SH-SY5Y (cell line): ENCODE measurements around the gene B3GNT5.

Experiments used
- GATA2 ChIP-seq: IDR thresholded peaks from 2 replicates; pipeline ENCODE4 v1.6.1; 2011; ENCODE audit warnings: mild to moderate bottlenecking, low read depth, low read length
- GATA3 ChIP-seq: IDR thresholded peaks from 2 replicates; pipeline ENCODE4 v1.6.1; 2011; ENCODE audit warnings: low read depth, mild to moderate bottlenecking, low read length, moderate library complexity

B3GNT5 gene, protein sequence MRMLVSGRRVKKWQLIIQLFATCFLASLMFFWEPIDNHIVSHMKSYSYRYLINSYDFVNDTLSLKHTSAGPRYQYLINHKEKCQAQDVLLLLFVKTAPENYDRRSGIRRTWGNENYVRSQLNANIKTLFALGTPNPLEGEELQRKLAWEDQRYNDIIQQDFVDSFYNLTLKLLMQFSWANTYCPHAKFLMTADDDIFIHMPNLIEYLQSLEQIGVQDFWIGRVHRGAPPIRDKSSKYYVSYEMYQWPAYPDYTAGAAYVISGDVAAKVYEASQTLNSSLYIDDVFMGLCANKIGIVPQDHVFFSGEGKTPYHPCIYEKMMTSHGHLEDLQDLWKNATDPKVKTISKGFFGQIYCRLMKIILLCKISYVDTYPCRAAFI

DNA sequence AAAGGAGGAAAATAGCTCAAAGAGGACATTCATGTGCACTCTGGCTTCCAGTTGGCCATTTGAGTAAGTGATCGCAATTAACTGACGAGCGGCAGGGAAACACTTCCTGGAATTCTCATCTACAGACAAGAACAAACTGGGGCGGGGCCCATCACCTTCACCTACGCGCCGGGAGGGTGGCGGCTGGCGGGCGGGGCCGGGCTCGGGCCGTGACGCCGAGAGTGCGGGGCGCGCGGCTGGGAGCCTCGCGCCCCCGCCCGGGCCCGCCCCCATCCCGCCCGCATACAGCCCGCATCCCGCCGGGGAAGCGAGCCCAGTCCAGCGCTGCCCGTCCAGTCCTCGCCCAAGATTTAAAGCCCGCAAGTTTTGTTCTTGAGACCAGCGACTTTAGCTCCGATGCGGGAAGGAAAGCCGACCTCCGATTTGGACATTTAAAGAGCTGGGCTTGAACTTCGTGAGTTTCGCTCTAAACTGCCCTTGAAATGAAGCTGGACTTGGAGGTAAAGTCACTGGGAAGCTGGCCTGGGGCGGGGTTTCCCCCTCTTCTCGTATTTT lies at the start of gene B3GNT5:
Gene B3GNT5 (plus strand): TSS at position 281 of the 555 bp plus-strand sequence. CDS start 16,546 bp downstream, outside the sequence.
- TF ChIP-seq GATA3 (no peak), GATA2 (no peak)

DNA sequence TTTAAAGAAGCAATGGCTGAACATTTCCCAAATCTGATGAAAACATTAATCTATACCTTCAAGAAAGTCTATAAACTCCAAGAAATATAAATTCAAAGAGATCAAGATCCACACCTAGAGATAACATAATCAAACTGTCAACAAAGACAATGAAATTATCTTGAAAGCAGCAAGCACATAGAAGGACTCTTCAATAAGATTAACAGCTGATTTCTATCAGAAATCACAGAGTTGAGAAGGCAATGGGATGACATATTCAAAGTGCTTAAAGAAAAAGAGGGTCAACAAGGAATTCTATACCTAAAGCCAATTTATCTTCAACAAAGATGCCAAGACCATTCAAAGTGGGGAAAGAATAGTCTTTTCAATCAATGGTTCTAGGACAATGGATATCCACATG lies 49.4 kb upstream of the B3GNT5 start:
- TF ChIP-seq GATA3 (no peak), GATA2 (no peak)

DNA sequence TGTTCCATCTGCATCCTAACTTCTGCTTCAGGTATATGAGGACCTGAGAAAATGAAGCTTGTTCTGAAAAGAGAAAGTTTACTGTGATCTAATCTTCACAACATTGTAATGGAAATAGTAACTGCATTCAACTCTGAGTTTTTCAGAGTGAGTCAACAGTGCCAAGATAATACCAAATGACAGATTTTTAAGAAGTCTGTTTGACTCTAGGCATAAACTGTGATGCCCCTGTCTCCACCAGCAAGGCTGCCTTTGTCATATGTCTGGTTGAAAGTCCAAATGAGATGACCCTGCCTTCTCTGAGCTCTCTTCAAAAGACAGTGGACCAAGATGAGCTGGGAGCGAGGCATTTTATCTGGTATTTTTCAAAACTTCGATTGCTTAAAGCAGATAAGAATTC lies 44.8 kb upstream of the B3GNT5 start:
- TF ChIP-seq GATA3 (no peak), GATA2 (no peak)

DNA sequence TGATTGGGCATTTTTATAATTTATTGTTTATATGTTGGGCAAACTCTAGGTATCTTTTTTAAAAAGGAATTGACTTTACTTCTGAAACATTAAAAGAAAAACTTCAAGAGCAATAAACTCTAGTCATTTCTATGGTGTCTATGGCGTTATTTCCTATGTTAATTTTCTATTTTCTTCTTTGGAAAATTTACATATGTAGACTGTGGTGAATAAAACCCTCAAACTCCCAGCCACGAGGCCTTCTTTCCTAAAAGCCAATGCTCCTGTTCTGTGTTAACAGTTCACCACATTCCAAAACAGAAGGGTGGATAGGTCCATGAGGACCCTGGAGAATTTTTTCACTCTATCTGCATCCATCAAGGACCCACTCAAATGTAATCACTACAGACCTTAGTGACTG lies 44.3 kb upstream of the B3GNT5 start:
- TF ChIP-seq GATA2 (no peak), GATA3 (no peak)

DNA sequence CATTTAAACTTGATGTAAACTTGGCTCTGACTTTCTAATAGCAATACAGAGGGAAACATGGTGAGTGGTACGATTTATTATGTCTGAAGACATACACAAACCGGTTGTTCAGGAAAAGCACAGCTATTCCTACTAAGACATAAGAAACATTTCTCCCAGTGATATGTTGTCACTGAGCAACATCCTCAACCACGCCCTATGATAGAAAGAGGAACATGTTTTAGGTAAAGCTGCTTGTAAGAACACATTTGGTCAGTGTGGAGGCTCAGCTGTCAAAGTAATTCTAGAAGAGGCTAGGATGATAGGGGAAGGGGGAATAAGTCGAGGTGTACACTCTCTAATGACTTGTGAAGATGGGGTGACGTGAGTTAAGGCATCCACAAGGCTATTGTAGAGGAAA lies 42.7 kb upstream of the B3GNT5 start:
- TF ChIP-seq GATA3 (no peak), GATA2 (no peak)

DNA sequence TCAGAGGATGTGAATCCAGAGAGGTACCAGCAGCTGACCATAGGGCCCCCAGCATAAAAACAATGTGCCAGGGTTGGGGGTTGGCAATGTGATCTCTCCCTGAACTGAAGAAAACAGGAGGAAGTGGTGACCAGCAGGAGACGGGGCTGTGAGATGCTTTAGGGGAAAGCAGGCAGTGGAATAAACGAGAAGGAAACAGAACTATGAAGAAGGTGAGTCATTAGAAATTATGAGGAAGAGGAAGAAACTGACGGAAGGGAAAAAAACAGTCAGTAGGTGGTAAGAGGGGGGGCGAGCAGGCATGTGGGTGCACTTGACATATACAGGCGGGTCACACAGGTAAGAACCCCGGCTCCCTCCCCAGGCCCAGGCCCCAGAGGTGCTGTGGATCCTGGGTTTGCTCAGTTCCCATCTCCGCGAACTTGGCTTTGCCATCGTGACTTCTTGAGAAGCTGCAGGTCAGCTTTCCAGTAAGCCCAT lies 42.2 kb upstream of the B3GNT5 start:
- TF ChIP-seq GATA3 (no peak), GATA2 (no peak)

DNA sequence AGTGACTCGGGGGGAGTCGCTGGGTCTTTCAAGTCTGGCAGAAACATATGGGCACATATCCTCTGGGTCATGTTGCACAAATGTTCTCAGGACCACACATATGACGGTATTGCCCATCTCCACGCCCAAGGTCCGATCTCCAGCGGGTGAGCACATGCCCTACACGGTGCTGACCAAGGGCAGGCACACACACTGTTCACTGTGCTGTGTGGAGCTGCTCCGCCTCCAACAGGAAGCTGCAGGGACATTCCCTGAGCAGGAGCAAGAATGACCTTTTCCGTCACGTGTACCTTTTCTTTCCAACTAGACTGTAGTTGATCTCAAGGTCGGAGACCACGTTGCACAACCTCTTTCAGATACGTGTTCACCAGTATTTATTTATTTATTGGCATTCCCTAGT lies 41.7 kb upstream of the B3GNT5 start:
- TF ChIP-seq GATA2: no peak
- no peak for TF ChIP-seq GATA3

DNA sequence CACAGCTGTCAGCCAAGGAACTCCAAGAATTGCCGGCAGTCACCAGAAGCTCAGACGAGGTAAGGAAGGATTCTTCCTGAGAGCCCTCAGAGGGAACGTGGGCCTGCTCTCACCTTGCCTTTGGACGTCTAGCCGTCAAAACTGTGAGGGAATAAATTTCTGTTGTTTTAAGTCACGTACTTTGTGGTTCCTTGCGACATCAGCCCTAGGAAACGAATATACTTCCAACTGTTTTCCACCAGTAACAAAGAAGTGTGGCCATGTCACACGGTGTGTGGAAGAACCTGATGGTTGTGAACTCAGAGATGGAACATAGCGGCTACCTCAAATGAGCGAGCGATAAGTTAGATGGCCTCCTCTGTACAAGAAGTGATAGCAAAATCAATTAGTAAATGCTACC lies 41.0 kb upstream of the B3GNT5 start:
- no peak for TF ChIP-seq GATA2

DNA sequence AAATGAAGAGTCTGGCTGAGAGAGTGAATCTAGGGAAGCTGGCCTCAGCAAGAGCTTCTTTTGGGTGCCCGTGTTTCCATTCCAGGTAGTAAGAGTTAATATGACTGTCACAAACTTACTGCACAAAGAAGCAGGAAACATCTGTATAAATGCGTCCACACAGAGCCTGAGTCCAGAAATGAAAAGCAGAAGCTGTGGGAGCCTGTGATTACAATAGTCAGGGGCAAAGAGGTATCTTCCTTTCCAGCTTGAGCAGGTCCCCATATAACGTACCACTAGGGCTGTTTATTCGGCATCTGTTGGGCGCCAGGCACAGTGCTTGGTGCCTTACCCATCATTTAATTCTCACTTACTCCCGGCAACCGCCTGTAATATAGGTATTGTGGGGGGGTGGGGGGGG lies 40.5 kb upstream of the B3GNT5 start:
- TF ChIP-seq GATA3 (no peak), GATA2 (no peak)

DNA sequence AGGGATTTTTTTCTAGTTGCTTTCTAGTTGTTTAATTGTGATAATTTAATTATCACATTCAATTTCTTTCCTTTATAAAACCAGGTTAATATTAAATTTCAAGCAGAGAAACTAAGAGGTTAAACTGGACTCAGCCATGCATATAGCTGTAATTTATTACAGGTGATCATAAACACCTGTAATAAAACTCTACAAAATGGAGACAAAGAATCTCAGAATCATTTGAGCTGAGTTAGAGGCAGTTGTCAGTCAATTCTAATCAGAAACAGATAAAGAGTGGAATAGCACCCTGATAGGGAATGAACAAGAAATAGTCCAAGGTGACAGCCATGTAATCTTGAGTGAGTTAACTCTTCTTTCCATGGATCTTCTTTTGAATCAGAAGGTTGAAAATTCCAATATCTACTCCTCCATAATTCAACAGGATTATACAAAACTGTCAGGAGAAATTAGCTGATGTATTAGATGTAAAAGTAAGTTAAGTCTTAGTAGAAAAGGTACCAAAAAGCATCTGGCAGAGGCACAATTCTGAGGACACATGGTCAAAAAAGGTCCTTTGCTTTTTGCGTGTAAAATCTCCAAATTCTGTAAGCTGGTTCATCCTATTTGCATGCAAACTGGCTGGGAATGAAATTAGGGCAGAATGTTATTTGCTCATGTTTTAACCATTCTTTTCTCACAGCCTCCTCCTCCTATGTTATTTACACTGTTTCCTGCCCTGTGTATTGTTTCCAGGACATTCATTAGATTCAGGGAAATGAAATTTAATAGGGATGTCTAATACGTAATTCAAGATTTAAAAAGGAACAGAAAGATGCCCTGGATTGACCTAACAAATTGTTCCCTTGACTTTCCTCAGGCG lies 39.4 kb upstream of the B3GNT5 start:
- TF ChIP-seq GATA3 (no peak), GATA2 (no peak)

DNA sequence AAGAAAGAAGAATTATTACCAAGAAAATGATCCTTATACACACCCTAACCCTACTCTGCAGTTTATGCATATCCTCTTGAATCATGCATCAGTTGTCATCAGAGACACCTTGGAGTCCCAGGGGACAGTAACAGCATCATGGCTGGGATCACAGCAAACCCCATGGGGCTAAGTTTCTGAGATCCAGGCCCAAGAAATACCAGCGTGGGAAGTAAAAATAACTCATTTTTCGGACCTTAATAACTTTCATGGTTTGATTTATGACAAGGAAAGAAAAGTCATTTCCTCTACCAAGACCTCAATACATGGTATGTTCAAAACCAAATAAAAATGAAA lies 38.8 kb upstream of the B3GNT5 start:
- no peak for TF ChIP-seq GATA2
- TF ChIP-seq GATA3: no peak

DNA sequence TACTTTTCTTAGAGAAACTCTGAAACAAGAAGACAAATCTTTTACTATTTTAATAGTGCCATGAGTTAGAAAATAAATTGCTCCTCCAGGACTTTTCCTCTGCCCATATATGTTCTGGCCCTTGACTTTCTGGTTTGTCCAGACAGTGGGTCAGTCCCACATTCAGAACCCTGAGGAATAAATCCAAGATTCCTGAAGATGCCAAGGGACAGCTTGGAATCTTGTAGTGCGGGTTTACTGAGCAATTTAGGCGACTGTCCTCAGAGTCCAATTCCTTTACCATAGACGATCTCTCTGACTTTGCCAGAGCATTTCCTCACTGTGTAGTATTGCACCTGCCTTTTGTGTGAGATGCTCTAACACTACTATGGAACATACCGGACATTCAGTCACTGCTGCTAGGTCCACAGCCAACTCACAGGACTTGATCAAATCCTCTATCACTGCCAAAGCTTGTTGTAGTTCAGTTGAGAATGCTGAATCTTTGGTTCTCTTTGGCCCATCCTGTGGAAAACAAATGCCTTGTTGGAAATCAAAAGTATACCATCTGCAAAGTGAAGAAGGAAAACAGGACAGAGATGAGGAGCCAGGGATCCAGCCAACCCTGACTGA lies 37.4 kb upstream of the B3GNT5 start:
- TF ChIP-seq GATA3: no peak
- TF ChIP-seq GATA2: no peak

DNA sequence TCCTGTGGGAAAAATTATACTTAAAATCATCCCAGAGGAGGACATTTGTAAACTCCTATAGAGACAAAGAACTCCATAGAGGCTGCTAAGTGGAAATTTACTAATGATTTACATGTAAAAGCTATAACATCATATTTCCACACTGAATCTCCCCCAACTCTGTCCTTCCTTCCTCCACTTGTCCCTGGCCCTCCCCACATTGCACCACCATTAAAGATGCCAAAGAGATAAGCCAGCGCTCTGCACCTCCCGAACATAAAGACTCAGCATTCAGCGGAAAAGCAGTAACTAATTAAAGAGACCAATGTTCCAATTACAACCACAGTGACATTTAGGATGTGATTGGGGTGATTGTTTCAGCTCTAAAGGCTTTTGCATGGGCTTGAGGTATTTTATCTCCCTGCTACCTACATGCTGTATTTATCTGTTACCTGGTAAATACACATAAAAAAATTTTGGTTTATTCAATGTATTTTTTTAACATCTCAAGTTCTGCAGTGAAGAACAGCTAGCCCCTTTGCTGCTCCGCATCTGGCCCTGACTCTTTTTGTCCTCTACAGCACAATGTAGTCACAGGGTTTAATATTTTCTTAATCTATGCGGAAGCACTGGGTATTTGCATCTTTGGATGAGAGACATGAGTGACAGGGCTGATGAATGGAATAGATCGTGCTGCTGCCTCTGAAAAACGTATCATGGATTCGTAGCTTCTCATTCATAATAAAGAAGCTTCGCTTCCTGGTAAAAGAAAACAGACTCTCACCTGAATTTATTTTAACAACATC lies 35.3 kb upstream of the B3GNT5 start:
- no peak for TF ChIP-seq GATA2
- 0 out of 2 replicates have a peak, but pooled peaks have one; percentile 36 for TF ChIP-seq GATA3
